GM21619 (cell line): ENCODE data around the gene SLC25A11.
A peak's percentile ranks its signal among the peaks of the same experiment; 100 is the strongest.

ENCODE experiments used
- ATAC-seq: cut with Tn5 transposase; IDR thresholded peaks from one replicate; pipeline ENCODE4 v1.9.1; 2021; ENCODE audit not compliant: unreplicated experiment

Gene SLC25A11

DNA sequence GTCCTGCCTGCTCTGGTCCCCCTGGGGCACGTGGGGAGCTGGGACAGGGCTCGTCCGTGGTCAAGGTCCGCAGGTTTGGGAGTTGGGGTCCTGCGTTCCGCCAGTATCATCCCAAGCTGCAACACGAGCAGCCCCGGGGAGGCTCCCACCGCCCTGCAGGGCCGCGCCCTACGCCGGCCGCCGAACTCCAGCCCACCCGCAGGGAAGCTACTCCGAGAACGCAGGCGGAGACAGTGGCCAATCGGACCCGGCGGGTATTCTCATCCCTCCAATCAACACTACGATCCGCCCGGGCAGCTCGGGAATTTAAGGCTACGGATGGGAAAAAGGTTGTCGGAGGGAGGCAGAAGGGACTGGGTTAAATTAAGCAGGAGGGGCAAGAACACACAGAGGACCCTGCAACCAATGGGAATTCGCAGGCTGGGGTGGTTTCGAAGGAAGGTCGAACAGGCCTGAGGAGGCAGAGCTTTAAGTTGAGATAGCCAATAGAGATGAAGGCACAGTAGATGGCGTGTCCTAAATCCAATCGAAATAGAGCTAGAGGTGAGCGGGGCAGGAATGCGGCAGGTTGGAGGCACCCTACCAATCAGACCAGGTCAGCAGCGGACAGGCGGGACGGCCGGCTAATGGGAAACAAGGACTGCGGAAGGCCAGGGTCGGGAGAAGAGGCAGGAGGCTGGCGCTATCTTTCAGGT, 27.1 kb upstream of the SLC25A11 start:
- peak; percentile 77 for ATAC-seq

DNA sequence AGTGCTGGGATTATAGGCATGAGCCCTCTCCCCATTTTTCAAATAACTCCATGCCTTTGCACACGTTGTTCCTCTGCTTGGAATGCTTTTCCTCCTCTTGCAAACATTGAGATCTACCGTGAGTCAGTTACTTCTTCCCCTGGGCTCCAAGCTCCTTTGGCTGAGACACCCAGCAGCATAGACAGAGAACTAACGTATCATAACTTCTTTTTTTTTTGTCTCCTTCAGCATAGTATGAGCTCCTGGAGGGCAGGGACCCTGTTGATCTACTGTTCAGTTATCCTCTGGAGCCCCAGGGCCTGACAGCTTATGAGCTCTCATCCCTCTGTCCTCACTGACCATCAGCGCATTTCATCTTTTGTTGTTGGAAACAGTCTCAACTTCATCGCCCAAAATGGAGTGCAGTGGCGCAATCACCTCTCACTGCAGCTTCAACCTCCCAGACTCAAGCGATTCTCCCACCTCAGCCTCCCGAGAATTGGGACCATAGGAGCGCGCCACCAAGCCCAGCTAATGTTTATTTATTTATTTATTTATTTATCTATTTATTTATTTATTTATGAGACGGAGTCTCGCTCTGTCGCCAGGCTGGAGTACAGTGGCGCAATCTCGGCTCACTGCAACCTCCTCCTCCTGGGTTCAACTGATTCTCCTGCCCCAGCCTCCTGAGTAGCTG, 25.6 kb upstream of the SLC25A11 start:
- no peak for ATAC-seq

DNA sequence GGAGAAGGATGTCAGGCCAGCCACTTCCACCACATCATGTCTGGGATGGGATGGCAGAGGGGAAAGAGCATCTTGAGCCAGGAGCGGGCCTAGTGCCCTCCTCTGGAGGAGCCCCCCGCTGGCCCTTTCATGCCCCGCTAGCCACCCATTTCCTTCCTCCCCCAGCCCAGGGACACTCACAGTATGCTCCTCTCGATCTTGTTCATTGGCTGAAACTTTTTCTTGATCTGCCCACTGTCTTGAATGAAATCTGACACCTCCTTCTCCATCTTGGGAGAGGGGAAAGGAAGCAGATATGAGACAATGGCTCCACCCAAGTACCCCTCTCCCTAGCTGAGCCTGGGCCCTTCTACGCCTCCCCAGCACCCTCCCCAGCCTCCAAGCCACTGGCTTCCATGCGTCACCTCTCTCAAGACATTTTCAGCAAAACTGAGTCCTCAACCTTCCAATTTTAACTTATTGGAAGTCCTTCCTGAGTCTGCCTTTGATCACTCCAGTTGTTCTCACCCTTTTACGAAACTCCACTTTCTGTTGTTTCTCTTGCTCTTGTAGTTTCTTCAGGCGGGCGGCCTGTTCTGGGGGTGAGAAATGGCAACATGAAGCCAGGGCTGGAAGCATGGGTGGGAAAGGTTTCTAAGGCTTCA, 20.6 kb upstream of the SLC25A11 start:
- no peak for ATAC-seq

DNA sequence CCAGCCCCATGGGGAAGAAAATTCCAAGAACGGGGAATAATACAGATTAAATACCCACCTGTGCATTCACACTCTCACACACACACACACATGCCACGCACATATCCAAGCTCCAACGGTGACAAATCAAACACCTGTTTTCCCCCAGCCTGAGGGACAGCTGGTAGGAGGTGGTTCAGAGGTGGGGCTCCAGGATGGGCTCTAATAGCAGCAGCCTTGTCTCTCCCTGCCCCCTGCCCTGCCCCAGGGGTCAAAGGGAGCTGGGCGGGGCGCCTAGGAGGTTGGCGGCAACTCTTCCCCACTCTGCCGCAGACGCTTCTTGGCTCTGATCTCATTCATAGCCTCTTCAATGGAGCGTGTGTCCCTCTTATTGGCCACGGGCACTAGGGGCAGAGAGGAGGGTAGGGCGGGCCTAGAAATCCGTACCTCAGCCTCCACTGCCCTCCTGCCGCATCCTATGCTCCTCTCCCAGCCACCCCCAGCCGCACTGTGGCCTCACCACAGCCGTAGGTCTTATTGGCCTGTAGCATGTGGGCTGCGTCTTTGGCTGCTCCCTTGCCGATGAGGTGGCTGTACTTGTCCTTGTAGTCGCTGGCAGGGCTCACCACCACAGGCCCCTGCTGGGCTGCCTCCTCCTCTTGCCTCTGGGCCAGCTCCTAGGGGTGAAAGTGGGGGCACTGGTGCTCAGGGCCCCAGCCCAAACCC, 19.6 kb upstream of the SLC25A11 start:
- ATAC-seq: no peak

DNA sequence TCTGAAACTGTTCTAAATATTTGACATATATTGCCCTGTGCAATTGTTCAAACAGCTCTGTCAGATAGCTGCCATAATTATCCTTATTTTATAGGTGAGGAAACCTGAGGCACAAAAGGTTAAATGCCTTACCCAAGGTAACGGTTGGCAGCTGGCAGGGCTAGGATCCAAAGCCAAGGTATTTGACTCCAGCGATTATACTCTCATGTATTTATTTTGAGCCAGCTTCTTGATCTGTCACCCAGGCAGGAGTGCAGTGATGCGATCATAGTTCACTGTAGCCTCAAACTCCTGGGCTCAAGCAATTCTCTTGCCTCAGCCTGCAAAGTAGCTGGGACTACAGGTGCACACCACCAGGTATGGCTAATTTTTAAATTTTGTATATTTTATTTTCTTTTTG, 18.3 kb upstream of the SLC25A11 start:
- no peak for ATAC-seq

DNA sequence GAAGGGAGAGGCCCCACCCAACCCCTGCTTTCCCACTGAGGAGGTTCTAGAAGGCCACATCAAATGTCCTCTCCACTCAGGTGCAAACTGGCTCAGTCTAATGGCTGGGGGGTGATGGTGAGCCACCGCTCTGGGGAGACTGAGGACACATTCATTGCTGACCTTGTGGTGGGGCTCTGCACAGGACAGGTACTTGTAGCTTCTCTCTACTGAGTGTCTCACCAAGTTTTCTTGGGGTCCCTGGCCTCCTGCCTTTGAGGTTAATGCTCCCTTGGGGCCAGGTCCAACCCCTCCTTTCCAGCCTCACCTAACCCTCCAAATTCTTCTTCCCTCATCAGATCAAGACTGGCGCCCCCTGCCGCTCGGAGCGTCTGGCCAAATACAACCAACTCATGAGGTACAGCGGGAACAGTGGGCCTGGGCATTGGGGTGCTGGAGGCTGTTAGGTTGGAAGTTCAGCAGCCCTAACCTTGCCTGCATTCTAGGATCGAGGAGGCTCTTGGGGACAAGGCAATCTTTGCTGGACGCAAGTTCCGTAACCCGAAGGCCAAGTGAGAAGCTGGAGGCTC, 16.7 kb upstream of the SLC25A11 start:
- no peak for ATAC-seq

DNA sequence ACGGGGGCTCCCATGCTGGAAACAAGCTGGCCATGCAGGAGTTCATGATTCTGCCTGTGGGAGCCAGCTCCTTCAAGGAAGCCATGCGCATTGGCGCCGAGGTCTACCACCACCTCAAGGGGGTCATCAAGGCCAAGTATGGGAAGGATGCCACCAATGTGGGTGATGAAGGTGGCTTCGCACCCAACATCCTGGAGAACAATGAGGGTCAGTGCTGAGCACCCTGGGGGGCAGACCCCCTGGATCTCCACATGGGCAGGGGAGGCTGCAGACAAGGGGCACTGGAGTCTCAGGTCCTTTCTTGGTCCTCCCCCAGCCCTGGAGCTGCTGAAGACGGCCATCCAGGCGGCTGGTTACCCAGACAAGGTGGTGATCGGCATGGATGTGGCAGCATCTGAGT, 15.2 kb upstream of the SLC25A11 start:
- ATAC-seq: no peak

DNA sequence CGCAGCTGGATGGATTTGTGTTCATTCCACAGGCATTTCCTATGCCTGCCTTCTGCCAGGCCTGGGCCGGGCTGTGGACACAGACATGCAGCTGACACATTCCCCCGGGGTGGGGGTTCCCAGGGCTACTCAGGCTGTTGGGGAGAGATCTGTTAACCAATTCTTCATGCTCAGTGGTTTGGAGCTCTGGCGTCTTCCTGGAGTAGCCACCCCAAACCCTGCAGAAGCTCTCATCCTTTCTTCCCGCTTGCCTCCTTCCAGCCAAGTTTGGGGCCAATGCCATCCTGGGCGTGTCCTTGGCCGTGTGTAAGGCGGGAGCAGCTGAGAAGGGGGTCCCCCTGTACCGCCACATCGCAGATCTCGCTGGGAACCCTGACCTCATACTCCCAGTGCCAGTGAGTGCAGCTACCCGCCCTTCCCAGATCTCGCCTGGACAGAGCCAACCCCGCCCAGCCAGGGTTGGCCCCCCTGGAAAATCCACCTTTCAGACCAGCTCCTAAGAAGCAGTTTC, 13.7 kb upstream of the SLC25A11 start:
- ATAC-seq: no peak

DNA sequence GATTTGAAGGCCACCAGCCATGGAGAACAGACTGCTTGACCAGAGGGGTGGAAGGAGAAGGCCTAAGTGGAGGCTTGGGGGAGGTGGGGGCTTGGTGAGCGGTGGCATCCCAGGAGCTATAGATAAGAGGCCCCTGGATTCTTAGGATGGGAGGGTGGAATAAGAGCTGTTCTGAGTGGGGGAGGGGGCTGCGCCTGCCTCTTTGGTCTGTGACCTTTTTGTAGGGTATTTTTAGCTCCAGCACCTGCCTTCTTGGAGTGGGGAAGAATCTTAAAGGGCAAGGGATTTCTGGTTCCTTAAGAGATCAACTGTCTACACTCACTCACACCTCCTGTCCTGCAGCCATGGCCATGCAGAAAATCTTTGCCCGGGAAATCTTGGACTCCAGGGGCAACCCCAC, 11.6 kb upstream of the SLC25A11 start:
- ATAC-seq: no peak

DNA sequence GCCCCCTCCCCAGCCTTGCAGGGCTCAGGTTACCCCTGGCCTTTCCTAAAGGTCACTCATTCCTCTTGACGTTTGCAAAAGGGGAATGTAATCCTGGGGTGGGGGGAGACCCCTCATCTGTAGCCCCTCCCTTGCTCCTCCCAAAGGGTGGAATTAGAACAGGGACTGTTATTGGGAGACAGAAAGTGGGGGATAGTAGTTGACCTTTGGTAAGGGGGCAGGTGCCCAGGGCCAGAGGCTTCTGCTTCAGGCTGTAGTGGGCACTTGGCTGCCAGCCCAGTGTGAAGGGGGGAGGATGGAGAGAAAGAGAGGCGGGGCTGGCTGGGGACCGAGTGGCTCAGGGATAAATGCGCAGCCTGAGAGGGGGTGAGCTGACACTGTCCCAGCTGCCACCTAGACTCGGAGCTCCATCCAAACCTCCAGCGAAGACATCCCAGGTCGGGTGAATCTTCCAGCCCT, 10.9 kb upstream of the SLC25A11 start, which contains the start of gene ENO3:
Gene ENO3, plus strand, starts transcription at position 374 of the 459 bp plus-strand sequence. CDS start 711 bp downstream, outside the sequence.
- no peak for ATAC-seq

DNA sequence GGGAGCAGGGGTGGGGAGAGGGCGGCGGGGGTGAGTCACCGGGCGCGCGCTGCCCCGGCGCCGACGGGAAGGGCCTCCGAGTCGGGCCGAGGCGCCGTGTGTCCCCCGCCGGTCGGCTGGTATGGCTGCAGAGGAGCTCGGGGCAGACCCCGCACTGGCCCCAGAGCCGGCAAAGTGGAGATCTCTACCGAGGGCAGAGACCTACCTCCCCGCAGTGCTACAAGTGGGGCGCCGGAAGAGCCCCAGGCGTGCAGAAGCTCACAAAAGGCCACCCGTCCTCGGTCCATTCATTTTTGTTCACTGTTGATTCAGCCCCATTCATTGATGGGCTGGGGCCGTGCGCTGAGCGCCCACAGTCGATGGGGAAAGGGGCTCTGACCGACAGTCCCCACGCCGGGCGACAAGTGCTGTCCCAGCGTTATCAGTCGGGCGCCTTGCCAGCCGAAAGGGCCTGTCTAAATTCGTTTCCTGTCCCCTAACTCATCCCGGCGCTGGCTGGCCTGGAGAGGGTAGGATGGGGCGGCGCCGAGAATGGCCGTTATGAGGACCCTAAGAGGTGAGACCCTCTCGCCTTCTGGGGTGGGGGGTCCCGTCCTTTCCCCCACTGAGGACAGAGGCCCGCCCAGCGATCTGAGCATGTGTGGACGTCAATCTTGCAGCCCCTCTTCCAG, 10.4 kb upstream of the SLC25A11 start:
- peak; percentile 5 for ATAC-seq

DNA sequence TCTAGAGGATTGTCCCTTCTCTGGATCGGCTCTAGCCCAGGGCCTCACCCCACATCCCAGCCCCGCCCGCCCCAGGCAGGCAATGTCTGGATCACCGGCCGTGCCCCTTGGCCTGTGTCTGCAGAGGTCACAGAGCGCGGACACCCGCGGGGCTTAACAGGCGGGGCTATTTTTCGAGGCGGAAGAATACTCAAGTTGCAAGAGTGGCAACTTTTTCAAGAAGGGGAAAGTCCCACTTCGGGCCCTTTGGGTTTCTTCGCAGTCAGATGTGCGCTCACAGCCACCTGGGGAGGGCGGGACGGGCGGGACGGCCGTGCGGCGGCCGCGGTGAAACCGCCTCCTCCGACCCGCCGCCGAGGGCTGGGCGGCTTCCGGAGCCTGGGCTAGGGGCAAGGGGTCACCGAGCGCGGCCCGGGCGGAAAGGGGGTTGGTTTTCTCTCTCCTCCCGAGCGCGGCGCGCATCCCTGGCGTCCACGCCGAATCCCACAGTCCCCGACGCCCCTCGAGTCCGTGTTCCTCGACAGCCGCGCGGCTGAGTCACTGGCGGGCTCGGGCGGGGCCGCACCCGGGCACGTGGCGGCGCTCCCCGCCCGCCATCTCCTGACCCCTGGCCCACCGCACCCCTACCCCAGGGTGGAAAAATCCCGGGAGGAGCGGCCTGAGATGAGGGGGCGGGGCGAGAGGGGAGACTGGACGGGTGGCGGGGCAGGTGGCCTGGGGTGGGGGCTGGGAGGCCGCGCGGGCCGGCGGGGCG, 9.7 kb upstream of the SLC25A11 start:
- ATAC-seq: peak; percentile 23

DNA sequence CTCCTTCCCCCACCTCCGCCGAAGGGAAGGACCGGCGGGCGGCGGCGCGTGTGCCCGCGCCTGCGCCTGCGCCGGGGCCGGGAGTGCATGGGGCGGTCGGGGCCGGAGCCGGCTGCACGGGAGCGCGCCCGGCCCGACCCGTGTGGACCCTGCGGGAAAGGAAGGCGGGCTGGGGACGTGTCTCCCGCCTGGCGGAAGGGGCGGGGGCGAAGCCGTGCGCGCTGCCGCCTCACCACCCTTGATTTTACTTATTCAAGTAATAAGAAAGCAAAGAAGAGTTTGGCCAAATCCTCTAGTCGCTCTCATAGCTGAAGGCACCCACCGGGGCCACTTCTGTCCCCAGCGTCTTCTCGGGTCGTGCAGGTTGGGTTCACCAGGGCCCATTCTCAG, 9.1 kb upstream of the SLC25A11 start:
- ATAC-seq: peak; percentile 23

DNA sequence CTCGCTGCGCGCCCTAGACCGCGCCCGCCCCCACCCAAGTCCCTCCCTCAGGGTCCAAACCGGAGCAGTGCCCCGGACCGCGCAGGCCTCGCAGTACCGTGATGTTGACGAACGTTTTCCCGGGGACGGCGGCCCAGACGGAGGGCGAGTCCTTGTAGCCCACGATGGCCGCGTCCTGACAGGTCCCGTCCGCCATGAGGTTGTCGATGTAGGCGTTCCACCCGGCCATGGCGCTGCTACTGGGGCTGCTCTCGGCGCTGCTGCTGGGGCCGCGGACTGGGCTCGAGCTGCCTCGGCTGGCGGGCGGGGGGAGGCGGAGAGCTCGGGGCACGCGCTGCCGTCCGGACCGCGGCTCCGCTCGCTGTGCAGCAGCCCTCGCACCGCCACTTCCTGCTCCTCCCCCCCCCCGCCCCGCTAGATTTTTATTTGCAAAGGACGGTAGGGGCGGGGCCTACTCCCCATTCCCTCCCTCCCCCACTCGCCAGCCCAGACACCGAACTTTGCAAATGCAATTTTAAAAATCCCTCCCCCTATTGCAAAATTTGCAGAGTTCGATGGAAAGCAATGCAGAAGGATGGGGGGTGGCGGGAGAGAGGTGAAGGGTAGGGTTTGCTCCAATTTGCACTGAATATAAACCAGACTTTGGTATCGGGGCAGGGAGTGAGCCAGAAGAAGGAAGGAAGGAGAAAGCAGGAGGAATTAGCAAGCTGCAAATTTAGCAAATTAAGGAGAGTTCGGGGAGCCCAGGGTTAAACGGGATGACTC, 8.5 kb upstream of the SLC25A11 start, which contains the start of gene PFN1:
Gene PFN1, minus strand, starts transcription at position 365 of the 765 bp plus-strand sequence. Its CDS starts 136 bp downstream, at position 229.
- no peak for ATAC-seq

DNA sequence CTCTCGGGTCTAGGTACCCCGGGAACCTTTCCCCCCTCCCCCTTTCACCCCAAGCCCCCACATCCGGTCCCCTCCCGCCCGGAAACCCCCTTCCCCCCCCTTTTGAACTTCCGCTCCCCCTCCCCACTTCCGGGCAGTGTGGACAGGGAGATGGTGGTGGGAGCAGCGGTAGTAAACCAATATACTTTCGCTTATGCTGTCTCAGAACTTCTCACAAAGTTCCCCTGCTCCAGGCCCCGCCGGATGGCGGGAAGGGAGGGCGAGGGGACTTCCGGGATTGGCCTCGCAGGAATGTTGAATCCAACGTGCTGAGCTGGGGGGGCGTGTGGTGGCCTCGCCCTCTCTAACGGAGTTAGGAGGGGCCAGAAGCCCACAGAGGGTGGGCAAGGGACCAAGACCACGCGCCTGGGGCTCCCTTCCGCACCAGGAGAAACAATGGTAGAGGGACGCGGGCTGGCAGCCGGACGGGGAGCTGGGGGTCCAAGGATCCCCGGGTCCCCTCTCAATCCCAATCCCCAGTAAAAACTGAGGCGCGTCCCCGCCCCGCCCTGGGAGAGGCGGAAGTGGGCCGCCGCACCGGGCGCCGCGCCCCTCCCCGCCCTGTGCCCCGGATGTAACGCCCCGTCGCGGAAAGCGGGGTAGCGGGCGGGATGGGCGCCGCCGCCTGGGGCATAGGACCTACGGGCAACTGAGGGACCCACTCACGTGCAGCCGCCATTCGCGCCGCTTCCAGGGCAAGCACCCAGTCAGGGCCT, 7.7 kb upstream of the SLC25A11 start:
- ATAC-seq: no peak

DNA sequence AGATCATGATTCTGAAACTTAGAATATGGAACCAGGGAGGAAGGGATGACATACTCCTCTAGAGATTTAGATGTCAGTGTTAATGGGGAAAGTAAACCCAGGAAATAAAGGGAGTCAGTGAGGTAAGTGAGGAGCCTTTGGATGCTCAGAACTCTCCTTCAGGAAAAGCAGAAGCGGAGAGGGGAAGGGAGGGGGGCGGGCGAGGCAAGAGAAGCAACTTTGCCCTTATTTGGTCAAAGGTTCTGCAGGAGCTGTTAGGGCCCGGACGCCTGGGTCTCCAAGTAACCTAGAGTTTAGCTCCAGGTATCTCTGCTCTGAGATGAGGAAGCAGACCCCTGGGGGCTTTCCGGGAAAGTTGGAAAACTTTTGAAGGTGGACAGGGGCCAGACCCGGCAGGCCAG, 7.2 kb upstream of the SLC25A11 start:
- ATAC-seq: no peak

DNA sequence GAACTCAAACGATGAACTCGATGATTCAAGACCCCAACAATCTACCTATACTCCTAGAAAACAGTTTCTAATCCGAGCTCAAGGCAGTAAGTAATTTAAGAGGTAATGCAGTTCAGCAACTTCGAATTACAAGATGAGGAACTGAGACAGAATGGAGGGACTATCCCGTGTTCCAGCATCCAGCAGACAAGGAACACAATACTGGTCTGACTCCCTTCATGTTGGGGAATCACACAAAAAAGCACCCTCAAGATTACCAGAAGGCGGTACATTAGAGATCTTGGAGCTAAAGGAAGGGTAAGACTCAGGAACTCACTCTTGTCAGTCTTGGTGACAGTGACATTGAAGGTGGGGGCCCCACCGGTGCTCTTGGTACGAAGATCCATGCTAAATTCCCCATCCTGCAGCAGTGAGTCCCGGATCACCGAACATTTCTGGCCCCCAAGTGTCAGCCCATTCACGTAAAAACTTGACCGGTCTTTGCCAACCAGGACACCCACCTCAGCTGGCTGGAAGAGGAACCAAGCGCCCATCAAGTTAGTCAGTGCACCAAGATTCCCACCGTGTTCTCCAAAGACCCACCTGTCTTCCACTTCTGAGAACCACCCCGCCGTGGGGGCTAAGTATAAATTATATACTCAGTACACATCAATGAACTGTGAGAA, 6.6 kb upstream of the SLC25A11 start:
- no peak for ATAC-seq

DNA sequence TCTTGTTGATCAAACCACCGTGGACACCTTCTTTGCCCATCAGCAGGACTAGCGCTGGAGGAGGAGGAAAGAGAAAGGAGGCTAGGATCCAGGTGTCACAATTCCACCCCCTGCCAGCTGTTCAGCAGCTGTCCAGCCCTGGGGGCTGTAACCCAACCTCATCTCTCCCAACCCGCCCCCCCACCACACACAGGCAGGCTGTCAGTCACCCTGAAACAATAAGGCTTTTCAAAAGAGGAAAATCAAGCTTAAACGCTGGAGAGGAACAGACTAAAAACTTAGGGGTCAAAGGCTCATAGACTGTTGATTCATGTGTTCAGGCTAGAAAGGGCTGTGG, 6.1 kb upstream of the SLC25A11 start:
- ATAC-seq: no peak
